H9 (cell line): Measurements from ENCODE around the gene MRTFB. TPM values are rescaled to one million over a fixed set of nuclear protein-coding genes. Genes with fewer than 3 reads are reported as not detected.

Experiments
- DNase-seq: peaks from one replicate; pipeline ENCODE4 v3.0.0-alpha.2; 2017
- H2AFZ ChIP-seq: one replicate; pipeline ENCODE4 v1.6.1; 2013; ENCODE audit warnings: mild to moderate bottlenecking, low read length, control low read depth, moderate library complexity
- H2AK5ac ChIP-seq: 2 replicates; pipeline ENCODE4 v1.6.1; 2013; ENCODE audit warnings: low read length, control low read depth, mixed read lengths; ENCODE audit not compliant: insufficient read length
- H2BK120ac ChIP-seq: one replicate; pipeline ENCODE4 v1.6.1; 2013; ENCODE audit warnings: low read depth, mild to moderate bottlenecking, low read length, control low read depth, inconsistent platforms; ENCODE audit not compliant: poor library complexity, severe bottlenecking
- H2BK12ac ChIP-seq: 2 replicates; pipeline ENCODE4 v1.6.1; 2013; ENCODE audit warnings: low read length, control low read depth, mixed read lengths, low read depth; ENCODE audit not compliant: insufficient read length
- H2BK15ac ChIP-seq: 2 replicates; pipeline ENCODE4 v1.6.1; 2013; ENCODE audit warnings: low read depth, low read length, control low read depth
- H2BK20ac ChIP-seq: one replicate; pipeline ENCODE4 v1.6.1; 2013; ENCODE audit warnings: low read depth, mild to moderate bottlenecking, low read length, control low read depth, inconsistent platforms; ENCODE audit not compliant: poor library complexity, severe bottlenecking
- H2BK5ac ChIP-seq: 2 replicates; pipeline ENCODE4 v1.6.1; 2013; ENCODE audit warnings: low read length, control low read depth, mixed read lengths; ENCODE audit not compliant: insufficient read length
- H3K14ac ChIP-seq: 2 replicates; pipeline ENCODE4 v1.6.1; 2013; ENCODE audit warnings: low read length, control low read depth; ENCODE audit not compliant: insufficient read depth
- H3K18ac ChIP-seq: 2 replicates; pipeline ENCODE4 v1.6.1; 2013; ENCODE audit warnings: low read depth, mild to moderate bottlenecking, mixed read lengths, low read length, control low read depth; ENCODE audit not compliant: insufficient read length
- H3K23ac ChIP-seq: 2 replicates; pipeline ENCODE4 v1.6.1; 2013; ENCODE audit warnings: low read length, control low read depth, mixed read lengths, low read depth; ENCODE audit not compliant: insufficient read length
- H3K23me2 ChIP-seq: 2 replicates; pipeline ENCODE4 v1.6.1; 2013; ENCODE audit warnings: low read depth, mild to moderate bottlenecking, mixed read lengths, low read length, control low read depth; ENCODE audit not compliant: insufficient read length, poor library complexity, severe bottlenecking
- H3K27ac ChIP-seq: 2 replicates; pipeline ENCODE4 v1.5.1; 2013; ENCODE audit warnings: low read length, control low read depth, mixed read lengths, low read depth; ENCODE audit not compliant: insufficient read length
- H3K27me3 ChIP-seq: 2 replicates; pipeline ENCODE4 v1.6.1; 2013; ENCODE audit warnings: low read length, control low read depth, inconsistent platforms; ENCODE audit not compliant: insufficient read depth
- H3K4ac ChIP-seq: 2 replicates; pipeline ENCODE4 v1.6.1; 2013; ENCODE audit warnings: low read depth, mild to moderate bottlenecking, control low read depth, inconsistent platforms, low read length, moderate library complexity
- H3K4me1 ChIP-seq: 2 replicates; pipeline ENCODE4 v1.6.1; 2013; ENCODE audit warnings: low read length, control low read depth, inconsistent platforms; ENCODE audit not compliant: insufficient read depth
- H3K4me2 ChIP-seq: 2 replicates; pipeline ENCODE4 v1.6.1; 2013; ENCODE audit warnings: low read length, control low read depth, mixed read lengths; ENCODE audit not compliant: insufficient read length, insufficient read depth
- H3K56ac ChIP-seq: 2 replicates; pipeline ENCODE4 v1.6.1; 2013; ENCODE audit warnings: low read depth, mild to moderate bottlenecking, mixed read lengths, low read length, control low read depth; ENCODE audit not compliant: insufficient read length
- H3K79me1 ChIP-seq: 2 replicates; pipeline ENCODE4 v1.6.1; 2013; ENCODE audit warnings: low read depth, mild to moderate bottlenecking, moderate library complexity, low read length, control low read depth, inconsistent platforms; ENCODE audit not compliant: insufficient read depth, poor library complexity, severe bottlenecking
- H3K79me2 ChIP-seq: 2 replicates; pipeline ENCODE4 v1.6.1; 2013; ENCODE audit warnings: low read length, control low read depth, inconsistent platforms; ENCODE audit not compliant: insufficient read depth
- H3K9ac ChIP-seq: 2 replicates; pipeline ENCODE4 v1.6.1; 2013; ENCODE audit warnings: low read length, control low read depth, mixed read lengths; ENCODE audit not compliant: insufficient read length; ENCODE audit errors: extremely low read depth
- H3K9me3 ChIP-seq: one replicate; pipeline ENCODE4 v1.6.1; 2013; ENCODE audit warnings: low read depth, low read length, inconsistent platforms; ENCODE audit not compliant: control insufficient read depth
- H3T11ph ChIP-seq: one replicate; pipeline ENCODE4 v1.6.1; 2013; ENCODE audit warnings: mild to moderate bottlenecking, low read length, control low read depth, inconsistent platforms
- H4K20me1 ChIP-seq: one replicate; pipeline ENCODE4 v1.6.1; 2013; ENCODE audit not compliant: control insufficient read depth, insufficient read length, insufficient read depth
- H4K5ac ChIP-seq: 2 replicates; pipeline ENCODE4 v1.6.1; 2013; ENCODE audit warnings: low read depth, mild to moderate bottlenecking, mixed read lengths, low read length, control low read depth; ENCODE audit not compliant: insufficient read length
- H4K8ac ChIP-seq: replicated peaks from 2 replicates; pipeline ENCODE4 v1.6.1; 2013; ENCODE audit warnings: low read length, control low read depth, mixed read lengths, low read depth; ENCODE audit not compliant: insufficient read length
- H4K91ac ChIP-seq: 2 replicates; pipeline ENCODE4 v1.6.1; 2013; ENCODE audit warnings: low read depth, mild to moderate bottlenecking, moderate library complexity, mixed read lengths, low read length, control low read depth; ENCODE audit not compliant: insufficient read length
- H3K27ac Mint-ChIP-seq, 3 experiments: 2 replicates in 2 of 3; 3 replicates in 1 of 3; pipeline ENCODE4 v1.8.0; 2020 to 2021; ENCODE audit warnings: mixed read lengths in 3 of 3, mild to moderate bottlenecking in 1 of 3, moderate library complexity in 1 of 3
- H3K27me3 Mint-ChIP-seq: 2 replicates; pipeline ENCODE4 v1.8.0; 2021; ENCODE audit warnings: low read depth, mild to moderate bottlenecking, moderate library complexity, mixed read lengths
- H3K36me3 Mint-ChIP-seq, 3 experiments: 2 replicates in 2 of 3; 3 replicates in 1 of 3; pipeline ENCODE4 v1.8.0; 2020 to 2021; ENCODE audit warnings: low read depth in 3 of 3, mixed read lengths in 3 of 3; ENCODE audit not compliant: insufficient read depth in 1 of 3
- H3K4me1 Mint-ChIP-seq, 2 experiments: 2 replicates each; pipeline ENCODE4 v1.8.0; 2020; ENCODE audit warnings: mixed read lengths in 2 of 2
- H3K4me3 Mint-ChIP-seq, 2 experiments: 2 replicates in 1 of 2; 3 replicates in 1 of 2; pipeline ENCODE4 v1.8.0; 2020 to 2021; ENCODE audit warnings: mild to moderate bottlenecking in 2 of 2, mixed read lengths in 2 of 2, moderate library complexity in 1 of 2
- H3K9me3 Mint-ChIP-seq, 2 experiments: 2 replicates in 1 of 2; 3 replicates in 1 of 2; pipeline ENCODE4 v1.8.0; 2020; ENCODE audit warnings: mild to moderate bottlenecking in 2 of 2, mixed read lengths in 2 of 2, moderate library complexity in 1 of 2
- WGBS: extraction: QIAGEN DNeasy Blood & Tissue Kit; methylation state at CpG from one replicate; pipeline ENCODE4 v1.1.7; 2013; ENCODE audit warnings: missing lambda C conversion rate, low lambda C conversion rate, mixed read lengths; ENCODE audit not compliant: insufficient read length; ENCODE audit errors: extremely low coverage; 5-methylcytosine and 5-hydroxymethylcytosine counted together
- total RNA-seq: library from RNA; stranded (reverse); gene quantifications from 2 replicates; pipeline ENCODE4 v1.2.1, GENCODE V29; 2021
- TF ChIP-seq, protein P1 (sequence below): fragments of 200-600 bp; sonication (generic); conservative IDR thresholded peaks from 3 replicates; pipeline ENCODE4 v1.8.0; 2021; ENCODE audit warnings: antibody characterized with exemption, mild to moderate bottlenecking

Gene MRTFB
- total RNA-seq, 1 experiment from 2014 or later: 29.9 TPM

DNA sequence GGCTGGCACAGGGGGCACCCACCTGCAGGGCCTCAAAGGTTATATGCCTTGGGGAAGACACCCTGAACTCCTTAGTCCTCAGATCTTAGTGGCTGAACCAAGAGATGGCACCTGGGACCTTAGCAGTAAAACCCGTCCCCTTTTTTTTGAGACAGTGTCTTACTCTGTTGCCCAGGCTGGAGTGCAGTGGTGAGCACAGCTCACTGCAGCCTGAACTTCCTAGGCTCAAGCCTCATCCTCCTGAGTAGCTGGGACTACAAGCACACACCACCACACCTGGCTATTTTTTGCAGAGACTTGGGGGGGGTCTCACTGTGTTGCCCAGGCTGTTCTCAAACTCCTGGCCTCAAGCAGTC, 237.2 kb downstream of the MRTFB start:
- Histone ChIP-seq H2BK12ac (no peak overlapping the region), H3K56ac (no peak overlapping the region), H4K20me1 (no peaks in the 10 kb centered on the region), H3K14ac (no peak overlapping the region), H3K79me1 (no peaks in the 10 kb centered on the region), H3K23me2 (peaks cover 6% of the 10 kb centered on the region), H3T11ph (no peak overlapping the region), H3K27me3 (no peaks in the 10 kb centered on the region), H2BK15ac (no peak overlapping the region), H2AK5ac (no peak overlapping the region), H2AFZ (no peak overlapping the region), H3K79me2 (peaks cover 4% of the 10 kb centered on the region; the same call in 1 of the 2 replicates), H3K23ac (no peak overlapping the region), H4K8ac (no peak overlapping the region), H3K18ac (no peak overlapping the region), H3K4me1 (peaks cover 4% of the 10 kb centered on the region; the same call in 1 of the 2 replicates), H4K91ac (no peak overlapping the region), H3K4me2 (no peak overlapping the region), H3K9ac (no peak overlapping the region), H3K9me3 (no peaks in the 10 kb centered on the region), H3K27ac (no peak overlapping the region), H2BK5ac (no peak overlapping the region), H4K5ac (no peak overlapping the region), H2BK120ac (no peak overlapping the region), H2BK20ac (no peak overlapping the region), H3K4ac (no peak overlapping the region)
- Mint-ChIP-seq H3K4me3 (no peak overlapping the region), H3K27ac (no peak overlapping the region; a peak in 1 of 7 replicates), H3K36me3 (peaks cover 0 to 5% (median 3%) of the 10 kb centered on the region in 3 experiments; a peak in 4 of 7 replicates), H3K9me3 (no peaks in the 10 kb centered on the region; a peak in 1 of 5 replicates), H3K27me3 (peaks cover 16% of the 10 kb centered on the region), H3K4me1 (peaks cover 63 to 72% of the 10 kb centered on the region in 2 experiments)
- TF ChIP-seq, protein P1, sequence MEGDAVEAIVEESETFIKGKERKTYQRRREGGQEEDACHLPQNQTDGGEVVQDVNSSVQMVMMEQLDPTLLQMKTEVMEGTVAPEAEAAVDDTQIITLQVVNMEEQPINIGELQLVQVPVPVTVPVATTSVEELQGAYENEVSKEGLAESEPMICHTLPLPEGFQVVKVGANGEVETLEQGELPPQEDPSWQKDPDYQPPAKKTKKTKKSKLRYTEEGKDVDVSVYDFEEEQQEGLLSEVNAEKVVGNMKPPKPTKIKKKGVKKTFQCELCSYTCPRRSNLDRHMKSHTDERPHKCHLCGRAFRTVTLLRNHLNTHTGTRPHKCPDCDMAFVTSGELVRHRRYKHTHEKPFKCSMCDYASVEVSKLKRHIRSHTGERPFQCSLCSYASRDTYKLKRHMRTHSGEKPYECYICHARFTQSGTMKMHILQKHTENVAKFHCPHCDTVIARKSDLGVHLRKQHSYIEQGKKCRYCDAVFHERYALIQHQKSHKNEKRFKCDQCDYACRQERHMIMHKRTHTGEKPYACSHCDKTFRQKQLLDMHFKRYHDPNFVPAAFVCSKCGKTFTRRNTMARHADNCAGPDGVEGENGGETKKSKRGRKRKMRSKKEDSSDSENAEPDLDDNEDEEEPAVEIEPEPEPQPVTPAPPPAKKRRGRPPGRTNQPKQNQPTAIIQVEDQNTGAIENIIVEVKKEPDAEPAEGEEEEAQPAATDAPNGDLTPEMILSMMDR: 0 out of 3 replicates have a peak, but pooled peaks have one; percentile 10
- no peak for DNase-seq
- no CpG with 5 or more reads among the region's 1 CpG for whole genome bisulfite sequencing
